HG02798 (cell line): ENCODE measurements around the gene DICER1.

Source experiments
- ATAC-seq: cut with Tn5 transposase; IDR thresholded peaks from one replicate; pipeline ENCODE4 v1.9.1; 2021; ENCODE audit warnings: mild to moderate bottlenecking; ENCODE audit not compliant: unreplicated experiment, poor library complexity

DICER1 gene

DNA sequence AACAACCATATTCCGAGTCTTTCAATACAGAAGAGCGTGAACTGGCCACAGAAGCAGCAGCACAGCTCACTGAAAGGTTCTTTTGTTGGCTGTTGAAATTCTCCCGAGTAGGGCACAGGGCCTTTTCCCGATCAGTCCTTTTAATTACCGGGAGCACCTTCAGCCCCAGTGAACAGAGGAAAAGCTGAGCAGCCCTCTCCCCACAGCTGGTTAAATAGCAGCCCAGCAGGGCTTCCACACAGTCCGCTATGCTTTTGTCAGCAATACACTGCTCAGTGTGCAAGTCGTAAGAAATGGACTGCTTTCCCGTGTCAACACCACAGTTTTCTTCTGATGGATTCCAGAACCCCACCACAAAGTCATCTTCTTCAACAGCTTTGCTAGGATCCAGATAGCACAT lies 61.3 kb downstream of the DICER1 start:
- ATAC-seq, result no peak

GRCh38 chr14:95092723-95093122 lies 64.6 kb downstream of the DICER1 start:
- ATAC-seq, result no peak

GRCh38 chr14:95091581-95091980 lies 65.7 kb downstream of the DICER1 start:
- ATAC-seq, result no peak

DNA sequence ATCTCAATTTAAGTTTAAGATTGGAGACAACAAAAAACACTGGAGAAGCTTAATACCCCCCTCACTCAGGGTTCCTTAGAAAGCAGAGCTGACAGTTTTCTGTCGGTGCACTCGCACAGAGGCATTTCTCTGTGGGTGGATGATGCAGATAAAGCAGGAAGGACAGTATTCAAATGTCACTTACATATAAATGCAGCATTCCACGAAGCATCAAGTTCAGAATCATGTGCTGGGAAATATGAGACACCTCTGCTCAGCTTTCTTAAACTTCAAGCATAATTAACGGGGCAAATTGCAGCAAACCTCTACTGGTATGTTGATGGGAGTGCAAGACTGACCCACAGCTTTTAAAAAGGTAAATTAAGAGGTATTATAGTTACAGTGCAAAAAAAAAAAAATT lies 68.7 kb downstream of the DICER1 start:
- no peak for ATAC-seq

DNA sequence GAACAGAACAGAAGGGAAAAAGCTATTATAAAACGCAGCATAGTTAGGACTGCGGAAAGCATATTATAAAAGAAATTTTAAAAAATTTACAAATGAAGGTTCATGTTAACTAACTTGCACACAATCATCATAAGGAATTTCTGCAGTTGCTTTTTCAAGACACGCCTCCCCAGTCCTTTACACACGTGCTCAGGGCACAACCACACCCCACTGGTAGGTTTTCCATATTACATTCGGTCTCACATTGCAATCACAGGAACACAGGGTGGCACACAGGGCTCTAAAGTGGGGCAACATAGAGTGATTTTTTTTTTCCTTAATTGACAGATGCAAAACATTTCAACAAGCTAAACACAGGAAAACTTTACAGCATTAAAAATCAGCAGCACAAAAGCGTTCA lies 69.7 kb downstream of the DICER1 start:
- ATAC-seq, result no peak

- ATAC-seq, result no peak
Measured at GRCh38 chr14:95085321-95085720, 72.0 kb downstream of the DICER1 start.

DNA sequence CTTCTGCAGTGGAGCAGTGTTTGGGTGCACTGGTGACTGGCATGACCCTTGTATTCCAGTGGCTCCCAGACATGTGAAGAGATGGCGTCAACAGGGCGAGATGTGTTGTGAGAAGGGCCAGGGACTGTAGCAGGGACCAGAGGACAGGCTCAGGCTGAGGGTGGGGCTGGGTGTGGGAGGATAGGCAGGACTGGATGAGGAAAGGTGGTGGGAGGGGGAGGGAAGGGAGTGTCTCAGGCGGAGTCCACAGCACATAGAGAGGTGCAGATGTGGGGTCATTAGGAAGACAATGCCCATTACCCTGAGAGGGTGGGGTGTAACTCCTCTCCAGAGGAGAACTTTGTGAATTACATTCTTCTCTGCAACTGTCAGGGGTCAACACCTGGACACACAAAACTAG lies 78.5 kb downstream of the DICER1 start:
- no peak for ATAC-seq

- no peak for ATAC-seq
Measured at GRCh38 chr14:95077345-95077744, 80.0 kb downstream of the DICER1 start.

GRCh38 chr14:95075789-95076188 lies 81.5 kb downstream of the DICER1 start:
- no peak for ATAC-seq

DNA sequence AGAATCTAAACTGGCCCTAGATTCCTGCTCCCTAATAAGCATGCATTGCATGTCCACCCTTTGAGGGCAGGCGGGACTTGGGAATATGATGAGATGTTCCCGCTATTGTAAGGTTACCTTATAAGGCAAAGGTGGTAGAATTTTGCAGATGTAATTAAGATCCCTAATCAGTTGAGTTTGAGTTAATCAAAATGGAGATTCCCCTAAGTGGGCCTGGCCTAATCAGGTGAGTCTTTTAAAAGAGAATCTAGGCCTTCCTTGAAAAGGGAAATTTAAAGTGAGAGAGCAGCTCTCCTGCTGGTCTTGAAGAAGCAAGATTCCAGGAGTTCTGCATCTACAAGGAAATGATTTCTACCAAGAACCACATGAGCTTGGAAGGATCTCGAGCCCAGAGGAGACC lies 83.4 kb downstream of the DICER1 start:
- no peak for ATAC-seq

DNA sequence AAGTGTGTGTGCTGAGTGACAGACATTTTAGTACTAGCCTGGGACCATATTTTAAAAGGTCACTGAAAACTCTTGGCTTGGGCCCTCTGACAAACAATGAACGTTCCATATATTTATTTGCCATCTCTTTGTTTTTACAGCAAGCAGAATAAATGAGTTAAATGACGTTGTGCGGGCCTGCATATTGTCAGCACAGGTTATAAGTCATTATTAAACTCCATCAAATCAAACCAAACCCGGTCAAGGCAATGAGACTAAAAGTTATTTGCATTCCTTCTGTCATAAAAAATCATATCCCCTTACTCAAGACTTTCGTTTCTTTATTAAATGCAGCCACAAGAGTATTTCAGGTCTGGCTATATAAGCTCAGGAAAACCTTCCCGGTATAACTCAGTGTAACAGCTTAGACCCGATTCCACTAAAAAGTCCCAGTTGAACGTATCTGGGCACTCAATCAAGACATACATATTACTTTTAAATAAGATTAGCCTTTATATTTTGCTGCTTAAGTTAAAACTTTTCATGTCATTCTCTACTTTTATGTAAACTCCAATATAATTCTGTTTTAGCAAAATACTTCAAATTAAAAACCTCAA lies 84.9 kb downstream of the DICER1 start:
- no peak for ATAC-seq

GRCh38 chr14:95071649-95072280 lies 85.6 kb downstream of the DICER1 start:
- no peak for ATAC-seq

DNA sequence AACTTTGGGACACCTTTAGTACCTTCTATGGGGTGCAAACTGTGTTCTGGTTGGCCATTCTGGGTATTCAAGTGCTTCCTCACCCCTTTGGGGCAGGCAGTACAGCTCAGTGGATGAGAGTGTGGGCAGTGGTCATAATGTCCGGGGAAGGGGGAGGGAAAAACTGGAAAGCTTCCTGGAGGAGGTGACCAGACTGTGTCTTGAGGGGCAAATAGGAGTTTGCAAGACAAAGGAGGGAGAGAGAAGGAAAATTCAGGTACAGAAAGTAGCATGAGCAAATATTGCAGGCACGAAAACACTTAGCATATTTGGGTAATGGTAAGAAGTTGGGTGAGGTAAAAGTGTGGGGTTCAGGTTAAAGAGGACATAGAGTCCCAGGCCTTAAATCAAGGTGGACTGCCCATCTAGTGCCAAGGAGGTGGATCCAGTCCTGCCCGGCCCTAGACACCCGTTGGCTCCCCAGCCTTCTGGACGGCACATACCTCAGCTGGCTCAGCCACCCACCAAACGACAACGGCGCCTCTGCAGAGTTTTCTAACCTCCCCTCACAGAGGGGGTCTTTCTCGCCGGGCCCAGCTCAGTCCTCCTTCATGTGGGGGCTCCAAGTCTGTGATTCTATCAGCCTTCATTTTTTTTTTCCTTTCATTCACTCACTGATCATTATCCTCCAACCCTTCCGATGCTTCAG lies 86.4 kb downstream of the DICER1 start:
- ATAC-seq, result no peak

DNA sequence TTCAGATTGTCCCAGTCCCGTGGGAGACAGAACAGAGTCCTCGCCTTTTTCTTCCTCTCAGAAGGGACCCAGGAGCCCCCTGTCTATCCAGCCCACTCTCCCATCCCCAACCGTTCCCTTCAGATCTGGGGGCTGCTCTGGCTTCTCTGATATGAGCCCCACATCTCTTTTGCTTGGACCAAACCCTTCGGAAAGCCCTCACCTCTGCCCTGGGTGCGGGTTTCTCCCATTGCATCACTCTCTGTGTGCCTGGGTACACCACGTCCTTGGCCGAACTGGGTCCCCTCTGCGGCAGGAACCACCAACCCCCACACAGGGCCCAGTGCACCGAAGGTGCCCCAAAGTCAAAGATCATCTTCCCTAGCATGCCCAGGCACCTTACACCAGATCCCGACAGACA lies 87.8 kb downstream of the DICER1 start:
- no peak for ATAC-seq

GRCh38 chr14:95069018-95069417 lies 88.3 kb downstream of the DICER1 start:
- no peak for ATAC-seq

DNA sequence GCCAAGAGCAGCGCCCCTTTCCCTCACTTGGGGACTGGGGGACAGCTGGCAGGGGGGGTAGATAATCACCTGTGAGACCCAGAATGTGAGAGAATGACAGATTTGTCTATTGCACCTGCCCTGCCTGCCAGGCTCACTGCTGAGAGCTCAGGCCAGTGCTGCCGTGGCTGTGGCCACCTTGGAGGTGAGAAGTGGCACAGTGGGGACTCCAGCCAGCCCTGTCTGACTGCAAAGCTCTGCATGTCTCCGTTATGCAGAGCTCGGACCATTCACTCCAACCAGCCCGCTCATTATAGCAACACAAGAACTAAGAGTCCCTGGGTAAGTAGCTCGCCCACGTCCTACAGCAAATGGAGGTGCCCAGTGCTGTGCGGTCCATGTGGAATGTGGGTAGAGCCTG lies 88.8 kb downstream of the DICER1 start:
- ATAC-seq, result no peak

GRCh38 chr14:95068080-95068479 lies 89.2 kb downstream of the DICER1 start:
- no peak for ATAC-seq

GRCh38 chr14:95067526-95067925 lies 89.8 kb downstream of the DICER1 start:
- no peak for ATAC-seq

GRCh38 chr14:95066427-95066986 lies 90.8 kb downstream of the DICER1 start:
- ATAC-seq, result no peak

DNA sequence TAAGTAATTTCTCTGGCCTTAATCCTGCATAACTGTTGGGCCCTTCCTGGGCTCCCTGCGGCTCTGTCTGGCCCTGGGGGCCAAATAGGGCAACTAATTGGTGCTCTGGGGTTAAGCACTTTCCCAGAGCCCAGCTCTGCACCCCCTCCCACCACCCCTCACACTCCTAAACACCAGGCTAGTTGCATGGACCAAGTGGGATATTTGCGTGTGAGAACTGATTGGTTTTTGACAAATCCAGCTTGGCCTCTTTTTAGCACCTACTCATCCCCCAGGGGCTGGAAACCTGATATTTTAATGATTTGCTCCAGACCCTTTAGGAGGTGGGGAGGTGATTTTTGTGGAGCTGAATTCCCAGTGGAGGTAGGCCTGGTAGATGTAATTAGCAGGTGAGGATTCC lies 91.9 kb downstream of the DICER1 start:
- ATAC-seq, result no peak

GRCh38 chr14:95064734-95065133 lies 92.6 kb downstream of the DICER1 start:
- ATAC-seq, result no peak

DNA sequence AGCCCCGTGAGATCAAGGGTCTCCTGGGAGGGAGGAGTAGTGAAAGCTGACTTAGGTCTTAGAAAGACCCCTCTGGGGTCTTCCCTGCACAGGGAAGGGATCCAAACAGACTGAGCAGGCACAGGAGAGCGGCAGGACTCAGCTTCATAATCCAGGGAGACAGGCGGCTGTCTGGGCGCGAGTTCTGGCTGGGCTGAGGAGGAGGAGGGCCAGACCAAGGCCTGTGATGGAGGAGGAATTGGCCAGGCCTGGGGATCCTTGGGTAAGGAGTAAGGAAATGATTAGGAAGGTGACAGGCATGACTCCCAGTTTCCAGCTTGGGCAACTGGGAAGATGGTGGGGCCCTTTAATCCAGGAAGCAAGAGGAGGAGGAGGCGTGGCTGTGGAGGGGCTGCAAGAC lies 93.1 kb downstream of the DICER1 start:
- ATAC-seq, result no peak
